Subcutaneous adipose tissue (tissue), 4 donors: Measurements from ENCODE around the gene SLC2A4RG. TPM values are rescaled to one million over a fixed set of nuclear protein-coding genes. Genes with fewer than 3 reads are reported as not detected.

Source experiments
- CTCF ChIP-seq: fragments of 450-650 bp; IDR thresholded peaks from one replicate; pipeline ENCODE4 v1.5.1; 2016; ENCODE audit warnings: low read depth, mild to moderate bottlenecking, control low read depth, antibody characterized with exemption, moderate library complexity
- total RNA-seq, 4 donors: library from RNA; depleted of rRNA; stranded (reverse); fragments of >200 nt; gene quantifications; one replicate each; pipeline ENCODE4 v1.1.0, GENCODE V29; 2016

SLC2A4RG gene
- total RNA-seq, 4 donors from 2014 or later = 8.6 to 126 (median 28.9) TPM

GRCh38 chr20:63751471-63752271, 12.1 kb downstream of the SLC2A4RG start:
- no peak for TF ChIP-seq CTCF

- TF ChIP-seq CTCF = no peak
These were observed 13.0 kb downstream of the SLC2A4RG start for GRCh38 chr20:63752411-63753101.

GRCh38 chr20:63753381-63753780, 13.8 kb downstream of the SLC2A4RG start:
- TF ChIP-seq CTCF = no peak

GRCh38 chr20:63754008-63754407, 14.4 kb downstream of the SLC2A4RG start:
- TF ChIP-seq CTCF = no peak

GRCh38 chr20:63755933-63756647, 16.5 kb downstream of the SLC2A4RG start:
- TF ChIP-seq CTCF = no peak

GRCh38 chr20:63756648-63756991, 17.0 kb downstream of the SLC2A4RG start:
- no peak for TF ChIP-seq CTCF

GRCh38 chr20:63758152-63758551, 18.6 kb downstream of the SLC2A4RG start:
- TF ChIP-seq CTCF = no peak
